Measurements from ENCODE around the gene FHOD1.
A peak's percentile ranks its signal among the peaks of the same experiment; 100 is the strongest.

Gene FHOD1

GRCh38 chr16:67235816-67236562 is 11.3 kb downstream of the FHOD1 start:
- H2AK5ac ChIP-seq (ENCODE audit: low read depth, low read length) = no peak overlapping the region
- no CpG with 5 or more reads among the region's 17 CpGs for WGBS, 2 donors (ENCODE audit: extremely low coverage in 2 of 2, insufficient read length in 2 of 2, insufficient replicate concordance in 1 of 2)
- H3K27me3 ChIP-seq (ENCODE audit: control insufficient read depth in 3 of 3, insufficient read depth in 3 of 3, low read depth in 1 of 3, low read length in 3 of 3) = no peaks in the 10 kb centered on the region
- H2BK120ac ChIP-seq (ENCODE audit: low read depth, low read length) = no peak overlapping the region
- H3K4me1 ChIP-seq (ENCODE audit: control insufficient read depth in 2 of 2, insufficient read depth in 1 of 2, low read depth in 1 of 2, low read length in 2 of 2) = peaks cover under 1 to 6% of the 10 kb centered on the region in 2 donors
- no peak overlapping the region for H3K9ac ChIP-seq (ENCODE audit: low read depth, low read length, poor library complexity)
- no peak overlapping the region for H3K23ac ChIP-seq (ENCODE audit: low read depth, low read length, poor library complexity)
- H3K18ac ChIP-seq (ENCODE audit: low read length) = no peak overlapping the region
- H3K4me3 ChIP-seq (ENCODE audit: low read length in 2 of 2) = peak overlapping the region in 1 of 2 donors; percentile 16
- DNase-seq (ENCODE audit: low spot score) = no peak
- H2BK5ac ChIP-seq (ENCODE audit: low read length) = no peak overlapping the region
- no peak overlapping the region for H4K8ac ChIP-seq (ENCODE audit: low read depth, low read length)
- no peak overlapping the region for H3K4me2 ChIP-seq (ENCODE audit: insufficient read depth, low read length, poor library complexity, severe bottlenecking)
- no peaks in the 10 kb centered on the region for H3K9me3 ChIP-seq (replicated peaks in 1 of 2; ENCODE audit: control insufficient read depth in 2 of 2, insufficient read depth in 1 of 2, low read depth in 1 of 2, low read length in 2 of 2)
- no peaks in the 10 kb centered on the region for H3K79me1 ChIP-seq (ENCODE audit: low read depth, low read length)
- peaks cover 22 to 75% of the 10 kb centered on the region in 2 donors for H3K36me3 ChIP-seq (replicated peaks in 1 of 2; ENCODE audit: control insufficient read depth in 2 of 2, insufficient read depth in 2 of 2, low read length in 2 of 2)
- H2BK15ac ChIP-seq (ENCODE audit: low read length) = no peak overlapping the region
- H2AFZ ChIP-seq (ENCODE audit: low read length) = no peak overlapping the region
- no peak overlapping the region for H2BK12ac ChIP-seq (ENCODE audit: low read length)
- H3K14ac ChIP-seq (ENCODE audit: low read length) = no peak overlapping the region
- H3K4ac ChIP-seq (ENCODE audit: low read length) = no peak overlapping the region
- H4K91ac ChIP-seq (ENCODE audit: low read depth, low read length, poor library complexity) = no peak overlapping the region
- no peak overlapping the region for H3K27ac ChIP-seq (replicated peaks; ENCODE audit: low read length)

GRCh38 chr16:67234180-67234597 is 13.1 kb downstream of the FHOD1 start:
- H4K8ac ChIP-seq (ENCODE audit: low read depth, low read length) = no peak overlapping the region
- no peak overlapping the region for H2AFZ ChIP-seq (ENCODE audit: low read length)
- no peak overlapping the region for H3K9ac ChIP-seq (ENCODE audit: low read depth, low read length, poor library complexity)
- no peak overlapping the region for H3K4me2 ChIP-seq (ENCODE audit: insufficient read depth, low read length, poor library complexity, severe bottlenecking)
- DNase-seq (ENCODE audit: low spot score) = no peak
- H2AK5ac ChIP-seq (ENCODE audit: low read depth, low read length) = no peak overlapping the region
- no peak overlapping the region for H2BK120ac ChIP-seq (ENCODE audit: low read depth, low read length)
- no peak overlapping the region for H2BK15ac ChIP-seq (ENCODE audit: low read length)
- H3K4me3 ChIP-seq (ENCODE audit: low read length in 2 of 2) = peak overlapping the region in 1 of 2 donors; percentile 31
- no CpG with 5 or more reads among the region's 10 CpGs for WGBS, 2 donors (ENCODE audit: extremely low coverage in 2 of 2, insufficient read length in 2 of 2, insufficient replicate concordance in 1 of 2)
- no peak overlapping the region for H3K4ac ChIP-seq (ENCODE audit: low read length)
- no peaks in the 10 kb centered on the region for H3K27me3 ChIP-seq (ENCODE audit: control insufficient read depth in 3 of 3, insufficient read depth in 3 of 3, low read depth in 1 of 3, low read length in 3 of 3)
- no peak overlapping the region for H3K14ac ChIP-seq (ENCODE audit: low read length)
- H2BK5ac ChIP-seq (ENCODE audit: low read length) = no peak overlapping the region
- no peak overlapping the region for H2BK12ac ChIP-seq (ENCODE audit: low read length)
- no peaks in the 10 kb centered on the region for H3K79me1 ChIP-seq (ENCODE audit: low read depth, low read length)
- H3K9me3 ChIP-seq (replicated peaks in 1 of 2; ENCODE audit: control insufficient read depth in 2 of 2, insufficient read depth in 1 of 2, low read depth in 1 of 2, low read length in 2 of 2) = no peaks in the 10 kb centered on the region
- H3K18ac ChIP-seq (ENCODE audit: low read length) = no peak overlapping the region
- H3K23ac ChIP-seq (ENCODE audit: low read depth, low read length, poor library complexity) = peak overlapping the region; percentile 39
- peaks cover 38 to 88% of the 10 kb centered on the region in 2 donors for H3K36me3 ChIP-seq (replicated peaks in 1 of 2; ENCODE audit: control insufficient read depth in 2 of 2, insufficient read depth in 2 of 2, low read length in 2 of 2)
- H3K4me1 ChIP-seq (ENCODE audit: control insufficient read depth in 2 of 2, insufficient read depth in 1 of 2, low read depth in 1 of 2, low read length in 2 of 2) = peaks cover 0 to 6% of the 10 kb centered on the region in 2 donors
- no peak overlapping the region for H4K91ac ChIP-seq (ENCODE audit: low read depth, low read length, poor library complexity)
- no peak overlapping the region for H3K27ac ChIP-seq (replicated peaks; ENCODE audit: low read length)

- Histone ChIP-seq H3K4ac (ENCODE audit: low read length) (no peak overlapping the region), H3K4me3 (ENCODE audit: low read length in 2 of 2) (no peak overlapping the region), H2AFZ (ENCODE audit: low read length) (no peak overlapping the region), H2BK15ac (ENCODE audit: low read length) (no peak overlapping the region), H3K27ac (replicated peaks; ENCODE audit: low read length) (no peak overlapping the region), H2BK12ac (ENCODE audit: low read length) (no peak overlapping the region), H3K9me3 (replicated peaks in 1 of 2; ENCODE audit: control insufficient read depth in 2 of 2, insufficient read depth in 1 of 2, low read depth in 1 of 2, low read length in 2 of 2) (no peaks in the 10 kb centered on the region), H3K4me2 (ENCODE audit: insufficient read depth, low read length, poor library complexity, severe bottlenecking) (no peak overlapping the region), H2AK5ac (ENCODE audit: low read depth, low read length) (no peak overlapping the region), H3K79me1 (ENCODE audit: low read depth, low read length) (no peaks in the 10 kb centered on the region), H3K36me3 (replicated peaks in 1 of 2; ENCODE audit: control insufficient read depth in 2 of 2, insufficient read depth in 2 of 2, low read length in 2 of 2) (peaks cover 38 to 88% of the 10 kb centered on the region in 2 donors), H3K27me3 (ENCODE audit: control insufficient read depth in 3 of 3, insufficient read depth in 3 of 3, low read depth in 1 of 3, low read length in 3 of 3) (no peaks in the 10 kb centered on the region), H3K18ac (ENCODE audit: low read length) (no peak overlapping the region), H2BK5ac (ENCODE audit: low read length) (no peak overlapping the region), H2BK120ac (ENCODE audit: low read depth, low read length) (no peak overlapping the region), H3K23ac (ENCODE audit: low read depth, low read length, poor library complexity) (no peak overlapping the region), H4K8ac (ENCODE audit: low read depth, low read length) (no peak overlapping the region), H3K14ac (ENCODE audit: low read length) (no peak overlapping the region), H3K4me1 (ENCODE audit: control insufficient read depth in 2 of 2, insufficient read depth in 1 of 2, low read depth in 1 of 2, low read length in 2 of 2) (peaks cover 0 to 6% of the 10 kb centered on the region in 2 donors), H4K91ac (ENCODE audit: low read depth, low read length, poor library complexity) (no peak overlapping the region), H3K9ac (ENCODE audit: low read depth, low read length, poor library complexity) (no peak overlapping the region)
- WGBS, 2 donors (ENCODE audit: extremely low coverage in 2 of 2, insufficient read length in 2 of 2, insufficient replicate concordance in 1 of 2) = no CpG with 5 or more reads among the region's 7 CpGs
- no peak for DNase-seq (ENCODE audit: low spot score)
Observed at GRCh38 chr16:67233596-67233995, 13.7 kb downstream of the FHOD1 start.

- H3K36me3 ChIP-seq (replicated peaks in 1 of 2; ENCODE audit: control insufficient read depth in 2 of 2, insufficient read depth in 2 of 2, low read length in 2 of 2) = peaks cover 33 to 71% of the 10 kb centered on the region in 2 donors
- H3K23ac ChIP-seq (ENCODE audit: low read depth, low read length, poor library complexity) = no peak overlapping the region
- no peak overlapping the region for H2BK120ac ChIP-seq (ENCODE audit: low read depth, low read length)
- H3K14ac ChIP-seq (ENCODE audit: low read length) = no peak overlapping the region
- no peak overlapping the region for H2AK5ac ChIP-seq (ENCODE audit: low read depth, low read length)
- no peak overlapping the region for H4K91ac ChIP-seq (ENCODE audit: low read depth, low read length, poor library complexity)
- DNase-seq (ENCODE audit: low spot score) = no peak
- H2BK5ac ChIP-seq (ENCODE audit: low read length) = no peak overlapping the region
- H2AFZ ChIP-seq (ENCODE audit: low read length) = no peak overlapping the region
- no peak overlapping the region for H4K8ac ChIP-seq (ENCODE audit: low read depth, low read length)
- peak overlapping the region in 1 of 2 donors; percentile 15 for H3K4me3 ChIP-seq (ENCODE audit: low read length in 2 of 2)
- no peak overlapping the region for H3K4me2 ChIP-seq (ENCODE audit: insufficient read depth, low read length, poor library complexity, severe bottlenecking)
- peaks cover 9 to 10% of the 10 kb centered on the region in 2 donors for H3K4me1 ChIP-seq (ENCODE audit: control insufficient read depth in 2 of 2, insufficient read depth in 1 of 2, low read depth in 1 of 2, low read length in 2 of 2)
- no peaks in the 10 kb centered on the region for H3K9me3 ChIP-seq (replicated peaks in 1 of 2; ENCODE audit: control insufficient read depth in 2 of 2, insufficient read depth in 1 of 2, low read depth in 1 of 2, low read length in 2 of 2)
- no peak overlapping the region for H3K27ac ChIP-seq (replicated peaks; ENCODE audit: low read length)
- WGBS, 2 donors (ENCODE audit: extremely low coverage in 2 of 2, insufficient read length in 2 of 2, insufficient replicate concordance in 1 of 2) = no CpG with 5 or more reads among the region's 12 CpGs
- no peak overlapping the region for H3K9ac ChIP-seq (ENCODE audit: low read depth, low read length, poor library complexity)
- peaks cover 7% of the 10 kb centered on the region for H3K79me1 ChIP-seq (ENCODE audit: low read depth, low read length)
- no peak overlapping the region for H3K4ac ChIP-seq (ENCODE audit: low read length)
- H3K18ac ChIP-seq (ENCODE audit: low read length) = no peak overlapping the region
- H2BK15ac ChIP-seq (ENCODE audit: low read length) = no peak overlapping the region
- no peaks in the 10 kb centered on the region for H3K27me3 ChIP-seq (ENCODE audit: control insufficient read depth in 3 of 3, insufficient read depth in 3 of 3, low read depth in 1 of 3, low read length in 3 of 3)
- no peak overlapping the region for H2BK12ac ChIP-seq (ENCODE audit: low read length)
Observed at GRCh38 chr16:67230809-67231660, 16.2 kb downstream of the FHOD1 start.

Measured in neuronal stem cell (in vitro differentiated cells).